ENCODE results near the gene GCGR. TPM values are rescaled to one million over a fixed set of nuclear protein-coding genes. Genes with fewer than 3 reads are reported as not detected.
A peak's percentile ranks its signal among the peaks of the same experiment; 100 is the strongest.

Gene GCGR
- total and polyA plus RNA-seq, 2 of the 13 experiments (the other 11 are each of a cell fraction or from before 2014, with no cell fraction given): 0.04 to 0.13 TPM

DNA sequence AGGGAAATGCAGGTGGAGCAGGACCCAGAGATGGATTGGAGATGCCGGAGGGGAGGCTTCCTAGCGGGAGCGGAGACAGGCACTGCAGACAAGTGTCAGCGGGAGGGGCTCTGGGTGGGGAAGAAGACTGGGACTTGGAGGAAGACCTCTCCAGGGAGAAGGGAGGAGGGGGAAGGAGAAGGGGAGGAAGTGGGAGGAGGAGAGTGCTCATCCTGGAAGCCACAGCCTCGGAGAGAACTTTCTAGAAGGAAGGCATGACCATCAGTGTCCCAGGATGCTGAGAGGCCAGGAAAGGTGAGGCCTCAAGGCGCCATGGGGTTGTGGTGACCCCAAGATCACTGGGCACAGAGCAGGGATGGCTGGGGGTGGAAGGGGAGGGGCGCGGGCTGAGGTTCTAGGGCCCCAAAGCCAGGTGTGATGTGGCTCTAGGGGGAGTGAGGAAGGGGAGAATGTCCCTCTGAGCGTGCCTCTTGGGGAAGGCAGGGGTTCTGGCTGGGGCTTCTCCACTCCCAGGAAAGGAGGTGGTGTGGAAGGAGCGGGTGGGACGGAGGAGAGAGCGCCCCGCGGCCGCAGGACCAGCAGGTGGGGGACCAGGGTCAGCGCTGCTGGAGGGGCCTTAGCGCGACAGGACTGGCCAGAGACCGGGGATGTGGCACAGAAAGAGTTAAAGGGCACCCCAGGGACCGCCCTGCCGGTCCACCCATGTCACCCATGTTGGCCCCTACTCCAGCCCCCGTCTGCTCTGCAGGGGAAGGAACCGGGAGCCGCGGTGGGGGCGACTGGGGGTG lies 900 bp upstream of the GCGR start:
- Histone ChIP-seq H3K27ac (ENCODE audit: extremely low read length, insufficient read depth, low read length) (no peak overlapping the region), H3K4me1 (ENCODE audit: insufficient read depth, low read length) (peaks cover 38% of the 10 kb centered on the region), H3K4me2 (ENCODE audit: low read depth, low read length) (no peak overlapping the region), H3K36me3 (replicated peaks in 1 of 2; ENCODE audit: control insufficient read depth in 1 of 2, insufficient read depth in 2 of 2, low read length in 2 of 2) (no peaks in the 10 kb centered on the region), H3K27me3 (ENCODE audit: control insufficient read depth in 1 of 2, insufficient read depth in 2 of 2, low read length in 2 of 2) (peaks cover 22 to 82% of the 10 kb centered on the region in 2 experiments), H3K4me3 (replicated peaks in 1 of 3; ENCODE audit: insufficient read depth in 1 of 3, low read depth in 2 of 3, low read length in 3 of 3) (no peak overlapping the region), H3K9me3 (ENCODE audit: low read length) (no peaks in the 10 kb centered on the region), H3K79me2 (ENCODE audit: insufficient read depth, low read length) (no peaks in the 10 kb centered on the region), H2AFZ (ENCODE audit: low read length) (no peak overlapping the region), H4K20me1 (ENCODE audit: insufficient read depth, low read length) (no peaks in the 10 kb centered on the region), H3K9ac (ENCODE audit: insufficient read depth, low read depth, low read length) (no peak overlapping the region)
- ChIA-PET CTCF (ENCODE audit: low intra/inter-chr PET ratio, low total read pairs) (no interaction called here), POLR2A (interaction anchor here (1.4 kb wide), 1 partner anchor 12 kb away, joined by 4 read pairs; no protein-coding TSS in a partner anchor)
- intact Hi-C loops (cut with micrococcal nuclease; ENCODE audit: unreplicated experiment): no loop called here
- no peak for FAIRE-seq
- TF ChIP-seq, protein P1, sequence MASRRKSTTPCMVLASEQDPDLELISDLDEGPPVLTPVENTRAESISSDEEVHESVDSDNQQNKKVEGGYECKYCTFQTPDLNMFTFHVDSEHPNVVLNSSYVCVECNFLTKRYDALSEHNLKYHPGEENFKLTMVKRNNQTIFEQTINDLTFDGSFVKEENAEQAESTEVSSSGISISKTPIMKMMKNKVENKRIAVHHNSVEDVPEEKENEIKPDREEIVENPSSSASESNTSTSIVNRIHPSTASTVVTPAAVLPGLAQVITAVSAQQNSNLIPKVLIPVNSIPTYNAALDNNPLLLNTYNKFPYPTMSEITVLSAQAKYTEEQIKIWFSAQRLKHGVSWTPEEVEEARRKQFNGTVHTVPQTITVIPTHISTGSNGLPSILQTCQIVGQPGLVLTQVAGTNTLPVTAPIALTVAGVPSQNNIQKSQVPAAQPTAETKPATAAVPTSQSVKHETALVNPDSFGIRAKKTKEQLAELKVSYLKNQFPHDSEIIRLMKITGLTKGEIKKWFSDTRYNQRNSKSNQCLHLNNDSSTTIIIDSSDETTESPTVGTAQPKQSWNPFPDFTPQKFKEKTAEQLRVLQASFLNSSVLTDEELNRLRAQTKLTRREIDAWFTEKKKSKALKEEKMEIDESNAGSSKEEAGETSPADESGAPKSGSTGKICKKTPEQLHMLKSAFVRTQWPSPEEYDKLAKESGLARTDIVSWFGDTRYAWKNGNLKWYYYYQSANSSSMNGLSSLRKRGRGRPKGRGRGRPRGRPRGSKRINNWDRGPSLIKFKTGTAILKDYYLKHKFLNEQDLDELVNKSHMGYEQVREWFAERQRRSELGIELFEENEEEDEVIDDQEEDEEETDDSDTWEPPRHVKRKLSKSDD (CRISPR knock-in tag; IDR thresholded peaks at IDR 0.05; ENCODE audit: low read depth): no peak
- TF ChIP-seq ZFY (CRISPR knock-in tag; IDR thresholded peaks at IDR 0.05): no peak
- TF ChIP-seq, protein P2, sequence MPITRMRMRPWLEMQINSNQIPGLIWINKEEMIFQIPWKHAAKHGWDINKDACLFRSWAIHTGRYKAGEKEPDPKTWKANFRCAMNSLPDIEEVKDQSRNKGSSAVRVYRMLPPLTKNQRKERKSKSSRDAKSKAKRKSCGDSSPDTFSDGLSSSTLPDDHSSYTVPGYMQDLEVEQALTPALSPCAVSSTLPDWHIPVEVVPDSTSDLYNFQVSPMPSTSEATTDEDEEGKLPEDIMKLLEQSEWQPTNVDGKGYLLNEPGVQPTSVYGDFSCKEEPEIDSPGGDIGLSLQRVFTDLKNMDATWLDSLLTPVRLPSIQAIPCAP (CRISPR knock-in tag; IDR thresholded peaks at IDR 0.05; ENCODE audit: low read depth): peak; percentile 38; the same call in 1 of the 2 replicates
- no peak for TF ChIP-seq SOX13 (IDR thresholded peaks at IDR 0.05)
- no peak for TF ChIP-seq SOX13 (CRISPR knock-in tag; conservative IDR thresholded peaks at IDR 0.05 in 1 of 2, IDR thresholded peaks at IDR 0.05 in 1 of 2)
- TF ChIP-seq, protein P3, sequence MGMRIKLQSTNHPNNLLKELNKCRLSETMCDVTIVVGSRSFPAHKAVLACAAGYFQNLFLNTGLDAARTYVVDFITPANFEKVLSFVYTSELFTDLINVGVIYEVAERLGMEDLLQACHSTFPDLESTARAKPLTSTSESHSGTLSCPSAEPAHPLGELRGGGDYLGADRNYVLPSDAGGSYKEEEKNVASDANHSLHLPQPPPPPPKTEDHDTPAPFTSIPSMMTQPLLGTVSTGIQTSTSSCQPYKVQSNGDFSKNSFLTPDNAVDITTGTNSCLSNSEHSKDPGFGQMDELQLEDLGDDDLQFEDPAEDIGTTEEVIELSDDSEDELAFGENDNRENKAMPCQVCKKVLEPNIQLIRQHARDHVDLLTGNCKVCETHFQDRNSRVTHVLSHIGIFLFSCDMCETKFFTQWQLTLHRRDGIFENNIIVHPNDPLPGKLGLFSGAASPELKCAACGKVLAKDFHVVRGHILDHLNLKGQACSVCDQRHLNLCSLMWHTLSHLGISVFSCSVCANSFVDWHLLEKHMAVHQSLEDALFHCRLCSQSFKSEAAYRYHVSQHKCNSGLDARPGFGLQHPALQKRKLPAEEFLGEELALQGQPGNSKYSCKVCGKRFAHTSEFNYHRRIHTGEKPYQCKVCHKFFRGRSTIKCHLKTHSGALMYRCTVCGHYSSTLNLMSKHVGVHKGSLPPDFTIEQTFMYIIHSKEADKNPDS (CRISPR knock-in tag; IDR thresholded peaks at IDR 0.05): no peak
- 0 out of 2 replicates have a peak, but pooled peaks have one; percentile 34 for TF ChIP-seq ZNF652 (CRISPR knock-in tag; IDR thresholded peaks at IDR 0.05; ENCODE audit: borderline replicate concordance, low read depth)
- no peak for ATAC-seq
- no TSS peak for BruUV-seq (replicated peaks)
- WGBS (ENCODE audit: low lambda C conversion rate): 44% methylated on average over 26 of the region's 26 CpGs
- no peak for DNase-seq (ENCODE audit: low spot score)
- in situ Hi-C loops (cut with HindIII; ENCODE audit: extremely low pct_ligation_motif_present, low pct_unique_long_range_greater_than_20kb): no loop called here

Measured in HepG2 (cell line).